ENCODE data around the gene KLHDC10. TPM values are rescaled to one million over a fixed set of nuclear protein-coding genes. Genes with fewer than 3 reads are reported as not detected.
"Not testable (repeated sequence)": the region's sequence is repeated elsewhere in the genome, so short reads cannot be mapped to it uniquely, and the experiment has no call there.

Gene KLHDC10
- total RNA-seq, 1 donor from 2014 or later, result 27.0 TPM

DNA sequence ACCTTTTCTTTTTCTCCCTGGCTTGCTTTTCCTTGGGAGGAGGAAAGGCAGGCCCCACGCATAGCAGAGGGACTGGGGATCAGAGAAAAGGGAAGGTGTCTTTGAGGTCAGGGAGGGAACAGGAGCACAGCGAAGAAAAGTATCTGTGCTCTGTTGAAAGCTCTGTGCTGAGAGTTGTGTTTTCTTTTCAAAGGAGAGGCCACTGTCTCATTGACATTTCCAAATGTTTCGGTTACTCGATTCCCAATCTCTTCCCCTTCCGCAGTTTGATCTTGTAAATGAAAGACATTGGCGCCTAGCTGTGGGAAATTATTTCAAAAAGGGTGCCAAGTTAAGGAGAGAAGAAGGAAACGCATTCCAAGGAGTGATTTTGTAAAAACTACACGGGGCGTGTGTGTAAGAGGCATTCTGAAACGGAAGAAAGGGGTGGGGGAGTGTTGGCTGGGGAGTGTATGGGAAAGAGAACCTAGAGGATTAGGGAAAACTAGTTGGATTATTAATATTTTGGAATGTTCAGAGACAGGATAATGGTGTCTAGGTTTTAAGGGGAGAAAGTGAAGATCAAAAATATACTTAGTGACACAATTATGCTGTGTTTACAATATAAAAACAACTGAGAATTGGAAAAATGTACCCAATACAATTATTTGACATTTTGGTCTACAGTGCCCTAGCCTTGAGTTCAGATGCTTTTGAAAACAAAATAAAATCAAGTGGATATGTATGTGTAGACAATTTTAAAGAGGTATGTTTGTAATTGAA, 708 bp downstream of the KLHDC10 start:
- Histone ChIP-seq H3K9me3 (replicated peaks) (no peaks in the 10 kb centered on the region), H3K36me3 (no peaks in the 10 kb centered on the region), H3K4me3 (peak overlapping the region; percentile 97), H3K27ac (replicated peaks) (peak overlapping the region; percentile 92), H3K27me3 (ENCODE audit: low read depth) (no peaks in the 10 kb centered on the region), H3K4me1 (peaks cover 61% of the 10 kb centered on the region)
- TF ChIP-seq, protein P1, sequence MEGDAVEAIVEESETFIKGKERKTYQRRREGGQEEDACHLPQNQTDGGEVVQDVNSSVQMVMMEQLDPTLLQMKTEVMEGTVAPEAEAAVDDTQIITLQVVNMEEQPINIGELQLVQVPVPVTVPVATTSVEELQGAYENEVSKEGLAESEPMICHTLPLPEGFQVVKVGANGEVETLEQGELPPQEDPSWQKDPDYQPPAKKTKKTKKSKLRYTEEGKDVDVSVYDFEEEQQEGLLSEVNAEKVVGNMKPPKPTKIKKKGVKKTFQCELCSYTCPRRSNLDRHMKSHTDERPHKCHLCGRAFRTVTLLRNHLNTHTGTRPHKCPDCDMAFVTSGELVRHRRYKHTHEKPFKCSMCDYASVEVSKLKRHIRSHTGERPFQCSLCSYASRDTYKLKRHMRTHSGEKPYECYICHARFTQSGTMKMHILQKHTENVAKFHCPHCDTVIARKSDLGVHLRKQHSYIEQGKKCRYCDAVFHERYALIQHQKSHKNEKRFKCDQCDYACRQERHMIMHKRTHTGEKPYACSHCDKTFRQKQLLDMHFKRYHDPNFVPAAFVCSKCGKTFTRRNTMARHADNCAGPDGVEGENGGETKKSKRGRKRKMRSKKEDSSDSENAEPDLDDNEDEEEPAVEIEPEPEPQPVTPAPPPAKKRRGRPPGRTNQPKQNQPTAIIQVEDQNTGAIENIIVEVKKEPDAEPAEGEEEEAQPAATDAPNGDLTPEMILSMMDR (IDR thresholded peaks at IDR 0.05; ENCODE audit: borderline replicate concordance), result no peak
- intact Hi-C loops (cut with micrococcal nuclease), result no loop called here
- DNase-seq, result no peak

DNA sequence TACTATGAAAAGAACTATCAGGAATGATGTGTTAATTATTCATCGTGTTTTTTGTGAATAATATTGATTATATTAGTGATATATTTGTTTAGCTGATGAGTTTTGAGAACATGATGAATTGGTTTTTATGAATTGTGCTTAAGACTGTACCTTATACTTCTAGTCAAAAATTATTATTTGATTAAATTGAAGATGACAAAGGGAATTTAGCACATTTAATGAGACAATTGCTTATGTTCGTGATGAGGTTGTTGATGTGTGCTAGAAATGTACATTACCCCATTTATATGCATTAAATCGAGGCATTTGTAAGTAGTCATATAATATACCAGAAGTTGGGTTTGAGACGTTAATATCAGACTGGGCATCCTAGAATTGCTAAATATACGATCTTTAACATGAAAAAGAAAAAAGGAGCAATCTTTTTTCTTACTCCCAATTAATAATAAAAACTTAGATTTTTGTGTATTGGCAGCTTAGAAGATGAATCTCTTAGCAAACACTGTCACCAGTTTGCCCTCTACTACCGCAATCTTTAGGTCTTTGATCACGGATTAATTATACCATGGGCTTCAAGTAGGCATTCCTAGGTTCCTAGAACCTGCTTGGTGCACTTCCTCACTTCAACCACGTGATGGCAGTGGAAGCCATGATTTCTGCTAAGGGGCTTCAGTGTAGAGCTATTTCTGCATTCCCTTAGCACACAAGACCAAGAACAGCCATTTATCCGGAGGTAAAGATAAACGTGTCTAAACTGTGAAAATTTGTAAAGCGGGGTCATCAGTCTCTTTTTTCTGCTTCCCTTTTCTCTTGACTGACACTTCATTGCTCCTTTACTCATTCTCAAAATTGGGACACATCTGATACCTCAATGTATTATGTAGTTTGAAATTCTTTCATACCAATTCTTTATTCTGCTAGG, 1.6 kb downstream of the KLHDC10 start:
- Histone ChIP-seq H3K27me3 (ENCODE audit: low read depth) (no peaks in the 10 kb centered on the region), H3K36me3 (no peaks in the 10 kb centered on the region), H3K9me3 (replicated peaks) (no peaks in the 10 kb centered on the region), H3K27ac (replicated peaks) (no peak overlapping the region), H3K4me3 (peak overlapping the region; percentile 97), H3K4me1 (peaks cover 70% of the 10 kb centered on the region)
- TF ChIP-seq, protein P1 (IDR thresholded peaks at IDR 0.05; ENCODE audit: borderline replicate concordance), result peak; percentile 96
- DNase-seq, result no peak
- intact Hi-C loops (cut with micrococcal nuclease), result no loop called here

DNA sequence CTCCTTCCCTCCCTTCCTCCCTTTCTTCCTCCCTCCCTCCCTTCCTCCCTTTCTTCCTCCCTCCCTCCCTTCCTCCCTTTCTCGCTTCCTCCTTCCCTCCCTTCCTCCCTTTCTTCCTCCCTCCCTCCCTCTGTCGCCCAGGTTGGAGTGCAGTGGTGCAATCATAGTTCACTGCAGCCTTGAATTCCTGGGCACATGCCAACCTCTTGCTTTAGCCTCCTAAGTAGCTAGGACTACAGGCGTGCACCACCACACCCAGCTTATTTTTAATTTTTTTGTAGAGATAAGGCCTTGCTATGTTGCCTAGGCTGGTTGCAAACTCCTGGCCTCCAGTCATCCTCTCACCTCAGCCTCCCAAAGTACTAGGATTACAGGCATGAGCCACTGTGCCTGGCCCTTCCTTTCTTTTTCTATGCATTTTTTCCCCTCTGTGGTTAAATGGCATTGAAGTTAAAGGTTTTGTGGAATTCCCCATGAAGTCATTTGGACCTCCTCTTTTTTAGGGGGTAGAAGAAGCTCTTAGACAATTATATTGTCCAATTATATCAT, 9.6 kb downstream of the KLHDC10 start:
- H3K36me3 ChIP-seq, result peaks cover 7% of the 10 kb centered on the region
- H3K4me1 ChIP-seq, result peaks cover 22% of the 10 kb centered on the region
- TF ChIP-seq, protein P1 (IDR thresholded peaks at IDR 0.05; ENCODE audit: borderline replicate concordance), result no peak
- H3K27me3 ChIP-seq (ENCODE audit: low read depth), result no peaks in the 10 kb centered on the region
- no peak for DNase-seq
- H3K9me3 ChIP-seq (replicated peaks), result peaks cover 5% of the 10 kb centered on the region
- no peak overlapping the region for H3K27ac ChIP-seq (replicated peaks)
- H3K4me3 ChIP-seq, result no peak overlapping the region
- intact Hi-C loops (cut with micrococcal nuclease), result no loop called here

DNA sequence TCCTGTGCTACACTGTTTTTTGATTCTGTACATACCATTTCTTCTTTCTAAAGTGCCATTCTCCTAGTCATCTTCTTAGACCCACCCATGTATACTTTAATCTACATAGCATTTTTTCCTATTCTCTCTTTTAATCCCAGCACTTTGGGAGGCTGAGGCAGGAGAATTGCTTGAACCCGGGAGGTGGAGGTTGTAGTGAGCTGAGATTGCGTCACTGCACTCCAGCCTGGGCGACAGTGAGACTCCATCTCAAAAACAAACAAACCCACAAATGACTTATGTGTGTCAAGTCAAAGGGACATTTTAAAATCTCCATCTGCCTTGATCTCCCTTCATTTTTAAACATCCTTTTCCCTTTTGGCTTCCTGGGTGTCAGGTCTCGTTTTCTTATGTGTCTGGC, 13.2 kb downstream of the KLHDC10 start:
- DNase-seq; H3K4me1 ChIP-seq; H3K4me3 ChIP-seq; H3K9me3 ChIP-seq (replicated peaks); H3K27ac ChIP-seq (replicated peaks); intact Hi-C loops (cut with micrococcal nuclease); H3K27me3 ChIP-seq (ENCODE audit: low read depth); H3K36me3 ChIP-seq: not testable (repeated sequence)

DNA sequence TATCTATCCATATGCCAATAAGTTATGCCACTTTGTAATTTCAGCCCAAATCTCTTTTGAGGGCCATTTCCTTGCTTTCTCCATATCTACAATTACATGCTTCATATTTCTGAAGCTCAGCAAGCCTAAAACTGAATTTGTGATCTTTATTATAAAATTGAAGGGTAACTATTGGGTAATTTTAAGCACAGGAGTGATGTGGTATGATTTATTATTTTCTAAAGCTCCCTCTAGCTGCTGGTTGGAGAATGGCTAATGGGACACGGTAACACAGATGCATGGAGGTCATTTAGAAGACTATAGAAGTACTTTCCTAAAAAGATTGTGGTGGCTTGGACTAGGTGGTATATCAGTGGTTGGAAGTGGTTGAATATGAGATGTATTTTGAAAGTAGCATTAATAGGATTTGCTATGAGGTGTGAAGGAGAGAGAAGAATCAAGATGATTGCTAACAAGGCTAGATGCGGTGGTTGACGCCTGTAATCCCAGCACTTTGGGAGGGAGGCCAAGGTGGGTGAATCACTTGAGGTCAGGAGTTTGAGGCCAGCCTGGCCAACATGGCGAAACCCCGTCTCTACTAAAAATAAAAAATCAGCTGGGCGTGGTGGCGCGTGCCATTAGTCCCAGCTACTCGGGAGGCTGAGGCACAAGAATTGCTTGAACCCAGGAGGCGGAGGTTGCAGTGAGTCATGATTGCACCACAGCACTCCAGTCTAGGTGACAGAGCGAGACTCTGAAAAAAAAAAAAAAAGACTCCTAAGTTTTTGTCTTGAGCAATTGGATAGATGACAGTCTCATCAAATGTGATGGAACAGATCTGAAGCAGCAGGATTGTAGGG, 13.9 kb downstream of the KLHDC10 start:
- Histone ChIP-seq H3K27ac (replicated peaks) (no peak overlapping the region), H3K4me1 (peaks cover 8% of the 10 kb centered on the region), H3K36me3 (no peaks in the 10 kb centered on the region), H3K4me3 (no peak overlapping the region), H3K27me3 (ENCODE audit: low read depth) (no peaks in the 10 kb centered on the region), H3K9me3 (replicated peaks) (peaks cover 5% of the 10 kb centered on the region)
- TF ChIP-seq, protein P1 (IDR thresholded peaks at IDR 0.05; ENCODE audit: borderline replicate concordance), result peak; percentile 62
- no peak for DNase-seq
- intact Hi-C loops (cut with micrococcal nuclease), result no loop called here

DNA sequence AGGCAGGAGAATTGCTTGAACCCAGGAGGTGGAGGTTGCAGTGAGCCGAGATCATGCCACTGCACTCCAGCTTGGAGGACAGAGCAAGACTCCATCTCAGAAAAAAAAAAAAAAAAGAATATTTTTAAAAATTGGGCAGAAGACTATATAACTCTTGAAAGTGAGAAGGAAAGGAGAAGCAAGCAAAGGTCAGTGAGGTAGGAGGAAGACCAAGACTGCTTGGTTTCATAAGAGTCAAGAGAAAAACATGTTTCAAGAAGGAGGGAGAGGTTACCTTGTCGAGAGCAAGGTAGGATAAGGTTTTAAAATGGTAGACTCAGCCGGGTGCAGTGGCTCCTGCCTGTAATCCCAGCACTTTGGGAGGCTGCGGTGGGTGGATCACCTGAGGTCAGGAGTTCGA, 14.9 kb downstream of the KLHDC10 start:
- H3K36me3 ChIP-seq; intact Hi-C loops (cut with micrococcal nuclease); H3K27ac ChIP-seq (replicated peaks); H3K4me3 ChIP-seq; H3K27me3 ChIP-seq (ENCODE audit: low read depth); DNase-seq; H3K9me3 ChIP-seq (replicated peaks); H3K4me1 ChIP-seq: not testable (repeated sequence)
